Fibroblast of villous mesenchyme (primary cell): Measurements from ENCODE around the gene SPCS1. TPM values are rescaled to one million over a fixed set of nuclear protein-coding genes. Genes with fewer than 3 reads are reported as not detected.
"Not testable (repeated sequence)": the region's sequence is repeated elsewhere in the genome, so short reads cannot be mapped to it uniquely, and the experiment has no call there.

Experiments used
- DNase-seq: peaks from one replicate; pipeline ENCODE4 v3.0.0-alpha.2; 2010; ENCODE audit warnings: low read depth
- H3K4me3 ChIP-seq: 2 replicates; pipeline ENCODE4 v1.5.1; 2011; ENCODE audit warnings: low read depth, mild to moderate bottlenecking, low read length
- CTCF ChIP-seq: IDR thresholded peaks from 2 replicates; pipeline ENCODE4 v1.5.1; 2012; ENCODE audit warnings: low read depth, mild to moderate bottlenecking, low read length; ENCODE audit not compliant: insufficient read depth
- total RNA-seq: library from RNA; depleted of rRNA; stranded (reverse); fragments of >200 nt; gene quantifications from 2 replicates; pipeline ENCODE4 v1.2.3, GENCODE V29; 2012

SPCS1 gene
- total RNA-seq, 1 donor, result 66.9 TPM

GRCh38 chr3:52719618-52720017 lies 13.7 kb downstream of the SPCS1 start:
- no peak for DNase-seq
- no peak for TF ChIP-seq CTCF
- H3K4me3 ChIP-seq, result no peak overlapping the region

GRCh38 chr3:52721002-52721729 lies 15.3 kb downstream of the SPCS1 start:
- TF ChIP-seq CTCF, result no peak
- no peak overlapping the region for H3K4me3 ChIP-seq
- DNase-seq, result peak; percentile 82

- no peak for TF ChIP-seq CTCF
- no peak overlapping the region for H3K4me3 ChIP-seq
- DNase-seq, result no peak
Observed at GRCh38 chr3:52721730-52722008, 15.8 kb downstream of the SPCS1 start.

- TF ChIP-seq CTCF, result no peak
- no peak for DNase-seq
Observed at GRCh38 chr3:52722491-52722890, 16.6 kb downstream of the SPCS1 start.

GRCh38 chr3:52723935-52724334 lies 18.0 kb downstream of the SPCS1 start:
- no peak overlapping the region for H3K4me3 ChIP-seq
- no peak for DNase-seq
- no peak for TF ChIP-seq CTCF

More at GRCh38 chr3:52722491-52722890, 16.6 kb downstream of the SPCS1 start:
- no peak overlapping the region for H3K4me3 ChIP-seq

GRCh38 chr3:52724511-52724910 lies 18.6 kb downstream of the SPCS1 start:
- no peak for TF ChIP-seq CTCF
- DNase-seq, result no peak

GRCh38 chr3:52728753-52729152 lies 22.8 kb downstream of the SPCS1 start:
- not testable (repeated sequence) for DNase-seq, H3K4me3 ChIP-seq

More at GRCh38 chr3:52724511-52724910, 18.6 kb downstream of the SPCS1 start:
- H3K4me3 ChIP-seq, result no peak overlapping the region
